COLO668 (cell line): ENCODE data around the gene ARHGAP28.

ENCODE experiments used
- DNase-seq: peaks from one replicate; lab custom pipeline; 2025; ENCODE audit not compliant: unreplicated experiment; lab: John Stamatoyannopoulos, UW

ARHGAP28 gene

GRCh38 chr18:6729247-6730091 is at the start of gene ARHGAP28:
TSS of gene ARHGAP28 (plus strand) at chr18:6729716. CDS start at chr18:6729822, 106 bp downstream.
- DNase-seq = peak; percentile 93

- DNase-seq = no peak
These were observed 48.1 kb upstream of the ARHGAP28 start for GRCh38 chr18:6681331-6681875.

- DNase-seq = no peak
These were observed 46.9 kb upstream of the ARHGAP28 start for GRCh38 chr18:6682437-6683111.

GRCh38 chr18:6683112-6683876 is 46.2 kb upstream of the ARHGAP28 start:
- DNase-seq = no peak

GRCh38 chr18:6687676-6688075 is 41.8 kb upstream of the ARHGAP28 start:
- no peak for DNase-seq

- DNase-seq = no peak
These were observed 20.6 kb upstream of the ARHGAP28 start for GRCh38 chr18:6708890-6709289.

- DNase-seq = no peak
These were observed 18.0 kb upstream of the ARHGAP28 start for GRCh38 chr18:6711467-6711866.

- no peak for DNase-seq
These were observed 17.1 kb upstream of the ARHGAP28 start for GRCh38 chr18:6712401-6712800.

- no peak for DNase-seq
These were observed 15.5 kb upstream of the ARHGAP28 start for GRCh38 chr18:6714010-6714409.

- DNase-seq = no peak
These were observed 11.2 kb upstream of the ARHGAP28 start for GRCh38 chr18:6718267-6718666.

- DNase-seq = no peak
These were observed 10.2 kb upstream of the ARHGAP28 start for GRCh38 chr18:6719098-6719846.

- DNase-seq = no peak
These were observed 9.4 kb upstream of the ARHGAP28 start for GRCh38 chr18:6719910-6720683.

- DNase-seq = no peak
These were observed 7.8 kb upstream of the ARHGAP28 start for GRCh38 chr18:6721755-6722154.

- DNase-seq = no peak
These were observed 6.8 kb upstream of the ARHGAP28 start for GRCh38 chr18:6722690-6723089.

GRCh38 chr18:6724331-6724730 is 5.2 kb upstream of the ARHGAP28 start:
- no peak for DNase-seq

GRCh38 chr18:6728331-6728730 is 1.2 kb upstream of the ARHGAP28 start:
- no peak for DNase-seq

GRCh38 chr18:6728809-6729246 is 688 bp upstream of the ARHGAP28 start:
- DNase-seq = no peak

- no peak for DNase-seq
These were observed 1.1 kb downstream of the ARHGAP28 start for GRCh38 chr18:6730416-6731221.

GRCh38 chr18:6731222-6731596 is 1.7 kb downstream of the ARHGAP28 start:
- DNase-seq = no peak
